Adrenal gland (tissue), 12 donors: ENCODE results near the gene C1QBP. TPM values are rescaled to one million over a fixed set of nuclear protein-coding genes. Genes with fewer than 3 reads are reported as not detected.
"Not testable (repeated sequence)": the region's sequence is repeated elsewhere in the genome, so short reads cannot be mapped to it uniquely, and the experiment has no call there.

Source experiments
- DNase-seq, 7 donors: peaks; one replicate each; pipeline ENCODE4 v3.0.0-alpha.2; 2019 to 2020
- H3K27ac ChIP-seq, 5 donors: fragments of 200-600 bp; sonication (generic) in 4 of 5; 1 replicate in 3 of 5; 2 replicates in 2 of 5; pipeline versions ENCODE4 v1.5.1 to v1.8.0; 2016 to 2020; ENCODE audit warnings: mild to moderate bottlenecking in 1 of 5
- H3K27me3 ChIP-seq: fragments of 200-600 bp; 2 replicates; pipeline ENCODE4 v1.8.0; 2021
- H3K36me3 ChIP-seq, 2 donors: fragments of 200-600 bp; replicated peaks in 1 of 2; 1 replicate in 1 of 2; 2 replicates in 1 of 2; pipeline versions ENCODE4 v1.5.1 to v1.8.0; 2018 to 2022
- H3K4me1 ChIP-seq, 2 donors: fragments of 200-600 bp; replicated peaks in 1 of 2; 1 replicate in 1 of 2; 2 replicates in 1 of 2; pipeline versions ENCODE4 v1.5.1 to v1.8.0; 2018 to 2021
- H3K4me3 ChIP-seq, 4 donors: fragments of 200-600 bp; sonication (generic) in 3 of 4; one replicate each; pipeline ENCODE4 v1.5.1; 2016 to 2018
- H3K9me3 ChIP-seq, 3 donors: fragments of 200-600 bp; sonication (generic) in 1 of 3; replicated peaks in 1 of 3; 1 replicate in 2 of 3; 2 replicates in 1 of 3; pipeline versions ENCODE4 v1.5.1 to v1.8.0; 2016 to 2021
- POLR2A ChIP-seq, 2 donors: fragments of 450-650 bp; IDR thresholded peaks; one replicate each; pipeline ENCODE4 v1.6.1; 2017; ENCODE audit warnings: antibody characterized with exemption in 2 of 2, mild to moderate bottlenecking in 2 of 2, moderate library complexity in 1 of 2
- WGBS, 4 donors: extraction: QIAGEN DNeasy Blood & Tissue Kit in 2 of 4; methylation state at CpG; one replicate each; pipeline versions ENCODE4 v1.1.5 to v1.1.7; 2013 to 2017; 5-methylcytosine and 5-hydroxymethylcytosine counted together
- intact Hi-C, 2 donors: fragments of 100-400 bp; cut with DNase I; formaldehyde crosslinking; loops; one replicate each; pipeline versions ENCODE4 v1.14.1 to v1.15.0; 2022 to 2023
- polyA plus RNA-seq, 3 donors: library from polyadenylated mRNA; stranded (reverse); fragments of 200-250 nt in 2 of 3; fragments of 350-450 nt in 1 of 3; fragmentation: Illumina TruSeq in 1 of 3; extraction: RNeasy Lipid Tissue Mini Kit (QIAGEN cat#74804) in 1 of 3; gene quantifications; one replicate each; pipeline ENCODE4 v1.2.3, GENCODE V29; 2013 to 2014
- total RNA-seq, 9 donors: library from RNA; depleted of rRNA in 4 of 9; stranded (reverse); fragments of >200 nt in 4 of 9; fragments of 120-200 nt in 1 of 9; fragmentation: NEBNext Ultra II Directional in 1 of 9; extraction: Animal tissue kit (Norgen Biotek cat#: 25700) in 1 of 9; gene quantifications; one replicate each; pipeline versions ENCODE4 v1.1.0 to v1.2.4, GENCODE V29; 2013 to 2023
- TF ChIP-seq, protein P1 (sequence below), 6 experiments: fragments of 450-650 bp in 4 of 6; fragments of 200-600 bp in 2 of 6; sonication (generic) in 1 of 6; IDR thresholded peaks; 1 replicate in 5 of 6; 2 replicates in 1 of 6; pipeline versions ENCODE4 v1.5.1 to v1.8.0; 2016 to 2021; ENCODE audit warnings: antibody characterized with exemption in 6 of 6, mild to moderate bottlenecking in 2 of 6, moderate library complexity in 1 of 6
- donor health status: healthy with polysubstance abuse.
- donor health status: Bipolar disorder and iron deficiency.
- donor health status: DM: yes; HTN: yes; CAD: no.
- donor health status: DM: no; HTN: no; CAD: no.
- donor health status: DM: no; HTN: no; CAD: no.
- donor health status: DM: yes; HTN: yes; CAD: no.

C1QBP gene
- total and polyA plus RNA-seq, 12 donors = 53.5 to 420 (median 172) TPM

DNA sequence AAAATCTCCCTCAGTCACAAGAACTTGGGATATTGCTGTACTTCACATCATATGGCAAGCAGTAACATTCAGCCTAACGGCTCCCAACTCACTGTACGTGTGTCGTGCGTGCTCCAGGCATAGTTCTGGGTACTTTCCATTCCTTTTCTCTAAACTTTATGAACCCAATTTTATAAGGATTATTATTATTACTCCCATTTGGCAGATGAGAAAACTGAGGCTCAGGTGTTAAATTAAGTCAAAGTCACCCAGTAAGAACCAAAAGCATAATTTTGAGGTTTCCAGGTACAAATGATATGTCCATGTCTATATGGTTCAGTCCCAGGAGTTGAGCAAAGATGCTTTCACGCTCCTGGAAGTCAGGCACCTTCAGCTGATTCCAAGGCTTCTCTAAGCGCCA lies 4.8 kb upstream of the C1QBP start:
- intact Hi-C loops = no loop called here
- TF ChIP-seq POLR2A (IDR thresholded peaks at IDR 0.05) = no peak
- TF ChIP-seq, protein P1, sequence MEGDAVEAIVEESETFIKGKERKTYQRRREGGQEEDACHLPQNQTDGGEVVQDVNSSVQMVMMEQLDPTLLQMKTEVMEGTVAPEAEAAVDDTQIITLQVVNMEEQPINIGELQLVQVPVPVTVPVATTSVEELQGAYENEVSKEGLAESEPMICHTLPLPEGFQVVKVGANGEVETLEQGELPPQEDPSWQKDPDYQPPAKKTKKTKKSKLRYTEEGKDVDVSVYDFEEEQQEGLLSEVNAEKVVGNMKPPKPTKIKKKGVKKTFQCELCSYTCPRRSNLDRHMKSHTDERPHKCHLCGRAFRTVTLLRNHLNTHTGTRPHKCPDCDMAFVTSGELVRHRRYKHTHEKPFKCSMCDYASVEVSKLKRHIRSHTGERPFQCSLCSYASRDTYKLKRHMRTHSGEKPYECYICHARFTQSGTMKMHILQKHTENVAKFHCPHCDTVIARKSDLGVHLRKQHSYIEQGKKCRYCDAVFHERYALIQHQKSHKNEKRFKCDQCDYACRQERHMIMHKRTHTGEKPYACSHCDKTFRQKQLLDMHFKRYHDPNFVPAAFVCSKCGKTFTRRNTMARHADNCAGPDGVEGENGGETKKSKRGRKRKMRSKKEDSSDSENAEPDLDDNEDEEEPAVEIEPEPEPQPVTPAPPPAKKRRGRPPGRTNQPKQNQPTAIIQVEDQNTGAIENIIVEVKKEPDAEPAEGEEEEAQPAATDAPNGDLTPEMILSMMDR (IDR thresholded peaks at IDR 0.05) = no peak
- H3K36me3 ChIP-seq = peaks cover 0 to 47% of the 10 kb centered on the region in 2 donors
- no peak overlapping the region for H3K27ac ChIP-seq
- DNase-seq = no peak
- 93 to 96% (median 94%) methylated on average over 5 to 6 of the region's 6 CpGs for WGBS, 4 donors
- no peaks in the 10 kb centered on the region for H3K27me3 ChIP-seq
- H3K9me3 ChIP-seq = no peaks in the 10 kb centered on the region
- H3K4me1 ChIP-seq = peaks cover 0 to 6% of the 10 kb centered on the region in 2 donors
- H3K4me3 ChIP-seq = no peak overlapping the region

DNA sequence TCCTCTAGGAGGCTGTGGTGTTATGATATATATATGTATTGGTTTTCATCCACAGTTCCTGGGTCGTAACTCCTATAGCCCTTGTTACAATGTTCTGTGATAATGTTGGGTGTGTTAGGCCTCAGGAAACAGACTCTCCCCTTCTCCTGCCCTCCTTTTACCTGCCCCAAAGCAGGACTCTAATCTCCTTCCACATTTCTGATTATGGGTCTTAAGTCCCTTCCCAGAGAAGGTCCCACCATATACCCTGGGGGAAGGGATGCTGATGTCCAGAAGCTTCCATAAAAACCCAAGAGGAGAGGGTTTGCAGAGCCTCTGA lies 450 bp upstream of the C1QBP start:
- 17 to 33% (median 20%) methylated on average over 1 of the region's 1 CpG for WGBS, 4 donors

DNA sequence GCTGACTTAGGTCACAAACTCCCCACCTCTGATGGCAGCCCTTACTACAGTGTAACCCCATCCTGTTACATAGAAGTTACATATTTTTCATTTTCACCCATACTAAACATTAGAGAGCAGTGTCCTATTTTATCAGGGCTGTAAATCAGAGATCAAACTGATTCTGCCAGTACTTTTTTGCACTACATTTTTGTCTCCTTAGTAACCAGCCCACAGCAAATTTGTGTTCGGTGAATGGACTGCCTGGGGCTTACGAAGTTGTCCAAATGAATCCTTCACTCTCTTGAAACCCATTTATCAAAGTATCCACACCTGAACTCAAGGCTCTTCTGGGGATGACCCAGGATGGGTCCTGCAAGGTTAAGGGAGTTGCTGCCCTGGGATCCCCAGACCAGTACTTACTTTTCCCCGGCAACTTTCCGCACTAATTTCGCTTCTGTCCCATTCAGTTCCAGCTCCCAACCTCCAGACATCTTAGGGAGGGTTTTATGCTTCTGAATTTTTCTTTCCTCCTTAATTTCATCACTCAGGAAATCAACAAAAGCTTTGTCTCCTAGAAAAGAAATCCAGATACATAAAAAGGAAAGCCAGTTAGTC lies 1.1 kb downstream of the C1QBP start:
- 39 to 43% (median 41%) methylated on average over 5 of the region's 5 CpGs for WGBS, 4 donors
- no peak for TF ChIP-seq POLR2A (IDR thresholded peaks at IDR 0.05)
- TF ChIP-seq, protein P1 (IDR thresholded peaks at IDR 0.05) = no peak

More for the DNA sequence above, 450 bp upstream of the C1QBP start:
- peaks cover 0 to 30% of the 10 kb centered on the region in 2 donors for H3K36me3 ChIP-seq
- TF ChIP-seq POLR2A (IDR thresholded peaks at IDR 0.05) = no peak
- TF ChIP-seq, protein P1 (IDR thresholded peaks at IDR 0.05) = peak in 2 of 6 experiments; percentile 41 to 53
- no peaks in the 10 kb centered on the region for H3K27me3 ChIP-seq
- intact Hi-C loops = loop anchor here in 1 of 2 donors (10.0 kb wide), 1 partner anchor 185 kb away; no protein-coding TSS in a partner anchor
- H3K9me3 ChIP-seq = no peaks in the 10 kb centered on the region
- no peak for DNase-seq
- H3K27ac ChIP-seq = peak overlapping the region in 4 of 5 donors; percentile 51 to 88 (median 74)
- peaks cover 7 to 29% of the 10 kb centered on the region in 2 donors for H3K4me1 ChIP-seq
- peak overlapping the region in 1 of 4 donors; percentile 92 for H3K4me3 ChIP-seq

DNA sequence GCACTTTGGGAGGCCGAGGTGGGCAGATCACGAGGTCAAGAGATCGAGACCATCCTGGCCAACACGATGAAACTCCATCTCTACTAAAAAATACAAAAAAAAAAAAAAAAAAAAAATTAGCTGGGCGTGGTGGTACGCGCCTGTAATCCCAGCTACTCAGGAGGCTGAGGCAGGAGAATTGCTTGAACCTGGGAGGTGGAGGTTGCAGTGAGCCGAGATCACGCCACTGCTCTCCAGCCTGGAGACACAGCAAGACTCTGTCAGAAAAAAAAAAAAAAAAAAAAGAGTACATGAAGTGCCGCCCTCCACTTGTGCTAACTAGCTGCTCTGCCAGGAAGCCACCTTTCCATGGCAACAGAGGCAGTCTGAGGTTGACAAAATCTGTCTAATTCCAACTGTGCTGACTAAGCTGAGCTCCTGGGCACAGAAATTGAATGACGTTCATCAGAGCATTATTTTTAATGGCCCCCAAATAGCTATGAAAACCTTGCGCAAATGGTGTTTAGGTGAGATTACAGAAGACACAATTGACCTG lies 3.1 kb downstream of the C1QBP start:
- not testable (repeated sequence) for H3K27ac ChIP-seq, H3K9me3 ChIP-seq, H3K4me3 ChIP-seq, H3K27me3 ChIP-seq
- peak in 1 of 7 donors; percentile 70 for DNase-seq
- intact Hi-C loops = loop anchor here in 1 of 2 donors (10.0 kb wide), 1 partner anchor 181 kb away; no protein-coding TSS in a partner anchor
- H3K36me3 ChIP-seq = peaks cover 0 to 54% of the 10 kb centered on the region in 2 donors
- H3K4me1 ChIP-seq = peaks cover 7 to 29% of the 10 kb centered on the region in 2 donors
- 88 to 92% (median 90%) methylated on average over 9 to 12 of the region's 12 CpGs for WGBS, 4 donors

More for the DNA sequence above, 1.1 kb downstream of the C1QBP start:
- peaks cover 0 to 34% of the 10 kb centered on the region in 2 donors for H3K36me3 ChIP-seq
- peak overlapping the region in 2 of 4 donors; percentile 58 to 92 for H3K4me3 ChIP-seq
- H3K27me3 ChIP-seq = no peaks in the 10 kb centered on the region
- DNase-seq = no peak
- H3K4me1 ChIP-seq = peaks cover 7 to 29% of the 10 kb centered on the region in 2 donors
- peak overlapping the region in 3 of 5 donors; percentile 72 to 88 (median 75) for H3K27ac ChIP-seq
- H3K9me3 ChIP-seq = no peaks in the 10 kb centered on the region
- intact Hi-C loops = loop anchor here in 1 of 2 donors (10.0 kb wide), 1 partner anchor 183 kb away; no protein-coding TSS in a partner anchor
